NCI-H1417 treated with DMSO at 0.1 percent for 48 hours (cell line): ENCODE data around the gene CCBE1.
"Not testable (repeated sequence)": the region's sequence is repeated elsewhere in the genome, so short reads cannot be mapped to it uniquely, and the experiment has no call there.

Experiments used
- DNase-seq: peaks from one replicate; lab custom pipeline; 2025; lab: John Stamatoyannopoulos, UW

The CCBE1 gene

DNA sequence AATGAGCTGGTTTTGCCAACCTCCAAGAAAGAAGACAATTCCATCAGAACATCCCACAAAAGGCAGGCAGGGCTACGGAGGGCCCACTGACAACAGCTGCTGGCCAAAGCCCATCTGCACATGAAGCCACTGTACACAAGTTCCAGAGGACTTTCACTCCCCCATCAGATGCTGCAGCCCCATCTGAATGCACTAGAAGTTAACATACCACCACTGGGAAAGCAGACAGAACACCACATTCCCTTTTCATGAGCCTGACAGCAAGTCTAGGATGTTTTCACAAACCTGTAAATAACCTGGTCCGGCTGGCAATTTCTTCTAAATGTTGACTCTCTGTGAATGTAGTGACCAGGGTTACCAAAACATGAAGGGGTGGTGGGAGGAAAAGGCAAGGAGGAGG lies 41.5 kb downstream of the CCBE1 start:
- no peak for DNase-seq

DNA sequence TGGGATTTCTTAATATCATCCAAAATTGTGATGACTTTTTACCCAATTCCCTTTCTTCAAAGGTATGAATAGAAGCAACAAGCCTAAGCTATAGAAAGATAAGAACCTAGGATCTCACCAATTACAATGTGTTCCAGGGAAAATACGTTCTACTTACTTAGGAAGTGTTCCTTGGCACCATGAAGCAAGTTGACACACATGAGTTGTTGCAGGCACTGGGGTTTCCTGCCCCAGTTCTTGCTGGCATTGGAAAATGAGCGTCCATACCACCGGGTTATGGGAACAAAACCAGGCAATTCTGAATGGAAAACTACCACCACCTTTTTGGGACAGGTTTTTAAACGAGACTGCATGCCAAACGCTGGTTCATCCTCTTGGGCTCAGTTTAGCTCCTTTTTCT lies 46.2 kb downstream of the CCBE1 start:
- DNase-seq: no peak

DNA sequence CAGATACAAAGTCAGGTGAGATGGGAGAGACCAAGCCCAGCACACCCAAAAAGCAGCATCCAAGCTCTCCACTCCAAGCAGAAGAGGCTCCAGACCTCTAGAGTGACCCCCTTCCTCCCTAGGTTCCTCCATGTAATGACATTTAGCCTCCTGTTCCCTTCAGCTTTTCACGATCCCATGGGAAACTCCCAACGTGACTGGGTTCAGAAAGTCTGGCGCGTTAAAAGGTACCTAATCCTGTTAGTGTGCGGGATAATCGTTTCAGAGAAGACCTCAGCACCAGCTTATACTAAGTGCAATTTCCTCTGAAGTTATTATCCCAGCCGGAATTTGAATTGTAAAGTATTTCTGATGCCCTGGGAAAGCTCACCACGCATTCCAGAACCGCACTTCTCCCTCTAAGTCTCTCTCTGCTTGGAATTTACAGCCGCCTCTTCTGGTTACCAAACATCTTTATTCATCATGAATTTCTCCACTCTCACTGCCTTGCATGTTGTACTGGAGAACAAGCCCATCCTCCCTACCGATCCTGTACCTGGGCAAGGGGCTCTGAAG lies 46.9 kb downstream of the CCBE1 start:
- DNase-seq: no peak

DNA sequence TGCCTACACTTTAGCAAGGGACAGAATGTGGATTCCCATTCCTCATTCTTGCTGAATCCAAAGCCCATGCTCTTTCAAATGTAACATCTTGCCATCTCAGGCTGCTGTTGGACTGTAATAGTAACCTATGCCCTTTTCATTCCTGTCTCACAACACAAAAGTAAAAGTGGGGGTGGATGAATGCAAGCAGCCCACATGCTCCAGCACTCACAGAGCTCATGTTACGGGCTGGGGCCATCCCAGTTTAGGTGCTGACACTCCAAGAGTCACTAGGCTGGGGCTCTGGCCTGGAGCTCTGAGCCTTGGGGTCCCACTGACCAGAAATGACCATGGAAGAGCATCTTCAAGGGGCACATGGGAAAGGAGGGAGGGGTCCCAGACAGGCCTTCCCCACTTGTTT lies 47.6 kb downstream of the CCBE1 start:
- DNase-seq: no peak

DNA sequence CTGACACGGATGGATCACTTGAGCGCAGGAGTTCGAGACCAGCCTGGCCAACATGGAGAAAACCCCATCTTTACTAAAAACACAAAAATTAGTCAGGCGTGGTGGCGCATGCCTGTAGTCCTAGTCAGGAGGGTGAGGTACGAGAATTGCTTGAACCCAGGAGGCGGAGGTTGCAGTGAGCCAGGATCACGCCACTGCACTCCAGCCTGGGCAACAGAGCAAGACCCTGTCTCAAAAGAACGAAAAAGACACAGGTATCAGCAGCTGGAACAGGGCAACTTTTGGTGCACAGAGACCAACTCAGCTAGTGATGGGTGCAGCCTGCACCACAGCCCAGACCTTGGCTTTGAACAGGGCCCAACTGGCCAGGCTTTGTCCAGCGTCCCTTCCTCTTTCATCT lies 48.8 kb downstream of the CCBE1 start:
- not testable (repeated sequence) for DNase-seq

DNA sequence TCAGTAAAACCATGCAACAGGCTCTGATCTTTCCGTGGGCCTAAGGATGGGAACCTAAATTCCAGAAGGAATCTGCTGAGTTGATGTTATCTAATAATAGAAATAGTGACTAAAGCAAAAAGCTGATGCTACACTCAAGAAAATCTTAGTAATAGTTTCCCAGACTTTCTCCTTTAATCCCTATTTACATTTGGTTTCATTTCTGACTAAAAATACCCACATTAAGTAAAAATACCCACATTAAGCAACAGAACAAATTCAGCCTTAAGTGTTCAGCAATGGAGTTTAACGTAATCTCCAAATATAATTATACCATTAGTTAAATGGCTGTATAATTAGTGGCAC lies 50.3 kb downstream of the CCBE1 start:
- no peak for DNase-seq

DNA sequence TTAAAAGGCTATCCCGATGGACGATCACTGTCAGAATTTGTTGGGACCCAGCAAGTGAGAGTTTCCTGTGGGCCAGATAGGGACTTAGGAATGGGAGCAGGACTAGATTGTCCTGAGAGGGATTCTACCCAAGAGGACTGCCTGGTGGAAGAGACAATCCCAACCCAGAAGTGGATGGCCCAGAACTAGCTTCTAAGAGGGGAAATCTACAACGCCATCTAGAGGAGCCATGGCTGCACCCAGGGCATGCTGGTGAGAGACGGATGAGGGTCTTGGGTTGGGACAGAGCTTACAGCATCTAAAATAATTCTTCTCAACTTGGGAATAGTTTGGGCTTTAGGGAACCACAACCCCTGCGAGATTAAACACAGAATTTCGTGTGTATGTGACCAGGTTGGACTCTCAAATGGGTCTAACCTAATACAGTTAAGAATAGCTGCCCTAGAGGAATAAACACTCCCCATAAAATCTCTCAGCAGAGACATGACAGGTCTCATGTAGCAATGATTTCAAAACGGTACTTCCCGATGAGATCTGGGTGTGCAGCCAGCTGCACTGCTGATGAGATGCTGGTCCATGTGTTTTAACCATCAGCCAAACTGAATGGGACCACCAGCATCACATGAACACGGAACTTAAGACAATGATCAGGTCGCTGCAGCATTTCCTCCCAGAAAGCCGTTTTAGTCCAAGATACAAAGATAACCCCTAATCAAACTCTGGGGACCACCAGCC lies 50.8 kb downstream of the CCBE1 start:
- no peak for DNase-seq

DNA sequence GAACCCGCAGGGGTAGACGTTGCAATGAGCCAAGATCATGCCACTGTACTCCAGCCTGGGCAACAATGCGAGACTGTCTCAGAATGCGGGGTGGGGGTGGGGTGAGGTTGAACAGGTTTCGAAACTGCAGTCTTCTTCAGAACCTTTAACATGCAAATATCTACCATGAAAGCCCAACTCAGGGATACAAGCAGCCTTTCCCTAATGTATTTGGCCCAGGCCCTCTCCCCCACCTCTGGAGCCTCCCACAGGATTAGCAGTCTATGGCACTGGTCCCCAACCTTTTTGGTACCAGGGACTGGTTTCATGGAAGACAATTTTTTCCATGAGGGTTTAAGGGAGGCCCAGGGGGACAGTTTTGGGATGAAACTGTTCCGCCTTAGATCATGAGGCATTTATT lies 53.5 kb downstream of the CCBE1 start:
- DNase-seq: no peak

DNA sequence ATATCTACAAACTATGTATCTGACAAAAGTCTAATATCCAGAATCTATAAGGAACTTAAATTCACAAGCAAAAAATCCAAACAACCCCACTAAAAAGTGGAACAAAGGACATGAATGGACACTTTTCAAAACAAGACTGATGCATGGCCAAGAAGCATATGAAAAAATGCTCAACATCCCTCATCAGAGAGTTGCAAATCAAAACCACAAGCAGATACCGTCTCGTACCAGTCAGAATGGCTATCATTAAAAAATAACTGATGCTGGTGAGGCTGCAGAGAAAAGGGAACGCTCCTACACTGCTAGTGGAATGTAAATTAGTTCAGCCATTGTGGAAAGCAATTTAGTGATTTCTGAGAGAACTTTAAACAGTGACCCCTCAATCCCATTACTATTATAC lies 56.5 kb downstream of the CCBE1 start:
- DNase-seq: no peak

DNA sequence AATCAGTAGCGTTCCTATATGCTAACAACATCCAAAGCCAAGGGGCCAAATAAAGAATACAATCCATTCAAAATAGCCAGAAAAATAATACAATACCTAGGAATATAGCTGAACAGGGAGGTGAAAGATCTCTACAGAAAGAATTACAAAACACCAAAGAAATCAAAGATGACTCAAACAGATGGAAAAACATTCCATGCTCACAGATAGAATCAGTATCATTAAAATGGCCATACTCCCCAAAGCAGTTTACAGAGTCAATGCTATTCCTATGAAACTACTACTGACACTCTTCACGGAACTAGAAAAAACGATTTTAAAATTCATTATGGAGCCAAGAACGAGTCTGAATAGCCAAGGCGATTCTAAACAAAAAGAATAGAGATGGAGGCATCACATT lies 57.4 kb downstream of the CCBE1 start:
- DNase-seq: no peak

DNA sequence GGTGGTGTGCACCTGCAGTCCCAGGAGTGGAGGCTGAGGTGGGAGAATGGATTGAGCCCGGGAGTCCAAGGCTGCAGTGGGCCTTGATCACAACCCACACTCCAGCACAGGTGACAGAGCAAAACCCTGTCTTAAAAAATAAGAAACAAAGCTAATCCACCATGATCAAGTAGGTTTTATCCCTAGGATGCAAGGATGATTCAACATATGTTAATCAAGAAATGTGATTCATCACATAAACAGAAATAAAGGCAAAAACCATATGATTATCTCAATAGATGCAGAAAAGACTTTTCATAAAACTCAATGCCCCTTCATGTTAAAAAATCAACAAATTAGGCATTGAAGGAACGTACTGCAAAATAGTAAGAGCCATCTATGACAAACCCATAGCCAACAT lies 58.1 kb downstream of the CCBE1 start:
- no peak for DNase-seq

DNA sequence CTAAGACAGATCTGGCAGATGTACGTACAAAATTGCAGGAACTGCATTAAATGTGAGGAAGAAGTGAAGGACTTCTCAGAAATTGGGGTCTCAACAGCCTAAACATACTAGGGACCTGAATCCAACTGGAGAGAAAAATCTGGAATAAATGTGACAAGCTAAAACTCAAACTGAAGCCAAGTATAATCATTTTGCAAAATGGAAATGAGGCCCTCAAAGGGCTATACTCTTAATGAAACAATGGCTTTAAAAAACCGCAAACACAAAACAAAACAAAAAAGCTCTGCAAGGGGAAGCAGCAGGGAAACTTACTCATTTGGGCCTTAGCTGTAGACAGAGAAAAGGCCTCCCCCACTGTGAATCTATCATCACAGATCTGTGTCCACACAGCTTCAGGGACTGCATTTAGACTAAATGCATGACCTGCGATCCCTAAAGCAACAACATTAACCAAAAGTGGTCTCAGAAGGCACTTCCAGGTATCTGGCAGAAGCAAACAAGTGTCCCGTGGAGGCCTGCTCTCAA lies 63.2 kb downstream of the CCBE1 start:
- DNase-seq: no peak

DNA sequence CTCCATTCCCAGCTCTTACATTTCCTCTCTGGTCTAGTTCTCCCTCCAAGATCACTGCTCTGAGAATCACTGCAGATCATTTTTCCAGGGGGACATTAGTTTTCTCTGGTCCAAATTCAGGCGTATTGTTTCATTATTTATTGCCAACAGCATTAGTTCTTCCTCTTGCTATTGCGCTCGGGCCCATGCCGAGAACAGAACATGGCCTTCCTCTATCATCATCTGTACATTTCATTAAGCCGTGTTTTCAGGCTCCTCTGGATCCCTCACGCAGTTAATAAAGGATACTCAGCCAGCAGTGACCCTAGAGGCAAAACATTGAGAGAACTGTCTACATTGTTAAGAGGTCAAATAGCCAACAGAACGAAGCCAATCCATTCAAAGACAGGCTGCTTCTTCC lies 63.9 kb downstream of the CCBE1 start:
- no peak for DNase-seq

DNA sequence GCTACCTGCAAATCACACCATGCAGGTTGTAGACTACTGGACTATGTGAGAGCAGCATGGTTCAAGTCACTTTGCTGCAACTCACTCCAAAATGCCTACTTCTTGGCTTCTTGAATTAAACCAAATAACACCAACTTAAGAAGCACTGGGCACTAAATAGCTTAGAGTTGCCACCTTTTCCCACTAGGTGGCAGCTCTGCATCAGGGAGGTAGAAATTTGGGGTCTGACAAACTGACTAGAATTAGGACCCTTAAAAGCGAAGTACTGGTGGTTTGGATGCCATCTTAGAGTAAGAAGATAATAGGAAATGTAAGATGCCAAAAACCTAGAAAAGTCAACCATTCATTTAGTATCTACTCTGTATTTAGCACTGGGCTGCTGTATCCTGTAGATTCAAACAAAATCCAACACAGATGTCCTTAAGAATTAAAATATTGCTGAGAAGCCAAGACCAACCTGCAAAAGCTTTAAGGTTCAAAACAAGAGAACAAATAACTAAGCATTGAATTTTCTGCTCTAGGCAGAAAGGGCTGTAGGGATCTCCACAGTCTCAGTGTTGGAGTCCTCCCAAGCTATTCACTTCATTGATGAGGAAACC lies 65.5 kb downstream of the CCBE1 start:
- no peak for DNase-seq

DNA sequence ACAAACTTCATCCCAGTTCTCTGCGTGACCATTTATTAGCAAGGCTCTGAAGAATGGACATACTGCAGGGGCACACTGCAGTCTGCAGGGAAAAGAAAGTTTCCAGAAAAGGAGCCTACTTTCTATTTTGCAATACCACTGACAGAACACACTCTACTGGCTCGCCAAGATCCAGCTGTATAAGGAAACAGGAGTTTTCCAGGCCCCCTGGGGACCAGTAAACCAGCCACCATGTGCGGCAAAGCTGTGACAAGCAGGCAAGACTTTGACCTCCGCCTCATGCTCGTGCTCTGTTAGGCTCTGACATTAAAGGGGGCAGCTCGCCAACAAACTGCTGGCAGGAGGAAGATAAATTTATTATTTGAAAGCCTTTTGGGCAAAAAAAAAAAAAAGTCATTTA lies 67.3 kb downstream of the CCBE1 start:
- DNase-seq: no peak

DNA sequence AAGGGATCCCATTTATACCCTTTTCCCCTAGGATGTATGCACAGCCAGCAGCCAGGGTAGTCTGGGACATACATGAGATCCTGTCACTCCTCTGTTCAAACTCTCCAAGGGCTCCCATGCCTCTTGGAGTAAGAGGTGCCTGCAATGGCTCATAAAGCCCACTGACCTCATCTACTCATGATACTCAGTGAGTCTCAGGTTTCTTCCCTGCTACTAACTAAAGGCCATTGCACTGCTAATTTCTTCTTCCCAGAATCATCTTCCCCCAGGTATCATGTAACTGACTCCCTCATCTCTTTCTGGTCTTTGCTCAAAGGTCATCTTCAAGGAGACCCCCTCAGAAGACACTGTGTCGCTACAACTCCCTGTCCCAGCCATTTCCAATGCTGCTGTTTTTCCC lies 68.2 kb downstream of the CCBE1 start:
- no peak for DNase-seq

DNA sequence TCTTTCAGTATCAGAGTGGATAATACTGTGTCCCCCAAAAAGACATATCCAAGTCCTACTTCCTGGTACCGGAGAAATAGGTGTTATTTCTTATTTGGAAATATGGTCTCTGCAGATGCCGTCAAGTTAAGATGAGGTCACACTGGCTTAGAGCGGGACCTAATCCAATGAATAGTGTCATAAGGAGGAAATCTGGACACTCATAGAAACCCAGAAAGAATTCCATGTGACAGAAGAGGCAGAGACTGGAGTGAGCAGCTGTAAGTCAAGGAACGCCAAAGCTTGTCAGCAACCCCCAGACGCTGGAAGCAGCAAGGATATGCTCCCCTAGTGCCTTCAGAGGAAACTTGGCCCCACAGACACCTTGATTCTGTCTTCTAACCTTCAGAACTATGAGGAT lies 69.8 kb downstream of the CCBE1 start:
- DNase-seq: no peak

DNA sequence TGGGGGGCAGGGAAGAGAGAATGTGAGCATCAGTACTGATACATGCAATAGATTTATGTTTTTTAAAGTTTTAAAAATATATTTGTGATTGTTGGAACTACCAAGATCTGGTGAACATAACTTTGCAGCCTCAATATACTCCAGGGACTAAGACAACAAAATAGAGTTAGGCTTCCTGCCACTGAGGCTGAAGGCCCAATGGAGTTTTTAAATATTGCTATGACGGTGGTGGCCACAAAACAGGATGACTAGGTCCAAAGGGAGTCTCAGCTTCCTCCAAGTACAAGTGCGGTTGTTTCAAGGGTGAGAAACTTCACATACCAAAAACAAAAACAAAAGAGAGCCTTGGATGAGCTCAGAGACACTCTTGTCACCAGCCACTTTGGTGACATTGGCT lies 72.9 kb downstream of the CCBE1 start:
- DNase-seq: no peak

DNA sequence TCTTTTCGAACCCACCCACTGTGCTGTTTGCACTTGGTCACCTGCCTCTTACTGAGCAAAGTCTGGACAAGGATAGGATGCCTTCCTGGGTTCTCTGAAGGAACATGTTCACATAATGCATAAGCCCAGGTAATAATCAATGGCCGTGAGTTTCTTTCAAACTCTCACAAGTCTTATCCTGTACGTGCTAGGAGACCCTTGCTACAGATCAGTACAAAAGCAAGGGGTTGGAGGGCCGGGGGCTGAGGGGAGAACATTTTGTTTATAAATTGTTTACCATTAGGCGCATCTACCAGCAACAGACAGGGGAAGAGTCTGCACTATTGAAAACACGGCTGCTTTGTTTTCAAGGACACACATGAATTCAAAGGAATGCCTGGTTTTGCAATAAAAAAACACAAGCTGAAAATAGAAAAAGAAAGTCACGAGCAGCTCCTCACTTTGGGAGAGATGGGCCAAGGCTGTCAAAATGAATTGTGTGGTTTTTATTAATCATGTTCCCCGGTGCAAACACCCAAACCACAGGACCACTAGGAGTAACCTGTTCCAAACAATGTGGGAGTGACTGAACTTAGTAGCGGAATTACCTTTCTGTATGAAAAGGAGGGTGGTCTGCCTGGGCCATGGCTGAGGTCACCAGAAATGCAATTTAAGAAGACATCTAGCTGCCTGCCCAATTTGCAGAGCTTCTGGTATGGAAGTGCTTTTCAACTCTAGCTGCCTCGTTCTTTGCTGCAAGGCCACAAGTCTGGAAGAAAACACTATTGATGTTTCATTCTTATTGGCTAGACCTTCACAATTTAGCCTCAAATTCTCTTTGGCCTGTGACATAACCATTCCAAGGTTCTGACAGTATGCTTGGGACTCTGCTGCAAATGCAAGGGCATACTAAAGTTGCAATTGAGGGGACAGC lies 73.5 kb downstream of the CCBE1 start:
- no peak for DNase-seq

DNA sequence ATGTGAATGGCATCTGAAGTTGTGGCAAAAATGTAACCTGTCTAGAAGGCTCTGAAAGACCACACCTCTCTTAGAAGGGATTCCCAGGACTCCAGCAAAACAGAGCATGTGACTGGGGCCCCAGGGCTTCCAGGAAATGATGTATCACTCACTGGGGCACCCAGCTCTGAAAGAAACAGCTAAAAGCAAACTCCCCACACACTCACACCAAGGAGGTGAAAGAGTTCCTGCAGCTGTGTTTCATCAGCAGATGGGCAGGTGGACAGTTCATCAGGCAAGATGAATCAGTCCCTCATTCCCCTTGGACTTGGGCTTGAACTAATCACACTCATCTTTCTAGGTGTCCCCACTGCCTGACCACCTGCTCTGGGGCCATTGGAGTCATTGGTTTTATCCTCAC lies 76.2 kb downstream of the CCBE1 start:
- DNase-seq: no peak

DNA sequence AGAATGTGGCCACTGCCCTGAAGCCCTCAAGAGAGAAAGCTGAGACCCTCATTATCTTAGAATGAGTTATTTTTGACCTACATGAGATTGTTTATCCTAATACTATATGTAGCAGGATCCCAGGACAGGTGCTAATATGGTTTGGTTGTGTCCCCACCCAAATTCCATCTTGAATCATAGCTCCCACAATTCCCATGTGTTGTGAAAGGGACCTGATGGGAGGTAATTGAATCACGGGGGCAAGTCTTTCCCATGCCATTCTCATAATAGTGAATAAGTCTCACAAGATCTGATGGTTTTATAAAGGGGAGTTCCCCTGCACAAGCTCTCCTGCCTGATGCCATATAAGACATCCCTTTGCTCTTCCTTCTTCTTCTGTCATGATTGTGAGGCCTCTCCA lies 76.8 kb downstream of the CCBE1 start:
- no peak for DNase-seq

DNA sequence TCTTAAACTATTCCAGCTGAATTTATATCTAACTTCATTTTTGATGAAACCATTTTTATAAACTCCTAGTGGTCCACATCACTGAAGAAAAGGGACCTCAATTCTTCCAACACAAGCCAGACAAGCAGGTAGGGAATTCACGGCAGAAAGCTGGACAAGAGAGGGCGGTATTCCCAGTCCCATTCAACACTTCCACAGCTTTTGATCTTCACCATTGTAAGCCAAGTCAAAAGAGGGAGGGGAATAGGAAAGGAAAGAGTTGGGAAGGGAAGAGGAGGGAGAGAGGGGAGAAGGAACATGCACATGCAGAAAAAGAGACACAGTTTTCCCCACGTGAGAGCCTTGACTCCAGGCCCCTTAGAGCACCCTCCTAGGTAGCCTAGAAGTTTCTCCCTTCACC lies 77.4 kb downstream of the CCBE1 start:
- no peak for DNase-seq

DNA sequence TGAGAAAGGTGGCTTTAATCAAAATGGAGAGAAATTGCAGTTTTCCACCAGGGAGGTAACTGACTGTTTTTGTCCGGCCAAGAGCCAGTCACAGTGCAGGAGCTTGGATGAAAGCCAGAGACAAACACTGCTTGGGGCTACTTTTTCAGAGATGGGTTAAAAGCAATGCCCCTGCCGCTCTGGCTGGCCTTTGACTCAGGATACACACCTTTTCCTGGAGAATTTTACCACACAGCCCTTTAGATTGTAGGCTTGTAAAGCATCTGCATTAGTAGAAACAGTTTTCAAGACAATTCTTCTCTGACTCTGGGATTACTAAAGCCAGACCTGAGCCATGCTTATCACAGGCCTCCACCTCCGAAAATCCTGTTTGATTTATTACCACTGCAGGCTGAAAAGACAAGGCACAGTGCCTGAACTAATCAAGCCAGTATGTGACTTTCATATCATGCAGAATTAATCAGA lies 79.7 kb downstream of the CCBE1 start:
- no peak for DNase-seq
